OCI-LY1 (cell line): ENCODE data around the gene GNA14.
A peak's percentile ranks its signal among the peaks of the same experiment; 100 is the strongest.

Source experiments
- H2AFZ ChIP-seq: fragments of 200-600 bp; sonication (generic), shearing (Covaris generic); 2 replicates; pipeline ENCODE4 v1.6.0; 2014; ENCODE audit warnings: antibody characterized with exemption, mild to moderate bottlenecking, low read length
- H3F3A ChIP-seq: fragments of 200-600 bp; sonication (generic), shearing (Covaris generic); 2 replicates; pipeline ENCODE4 v1.6.0; 2014; ENCODE audit warnings: mild to moderate bottlenecking, antibody characterized with exemption, low read length, moderate library complexity; ENCODE audit not compliant: insufficient read depth
- H3K27ac ChIP-seq: fragments of 200-600 bp; sonication (generic); 2 replicates; pipeline ENCODE4 v1.5.1; 2014; ENCODE audit warnings: low read length, mixed run types, mild to moderate bottlenecking, low read depth; ENCODE audit not compliant: poor library complexity, severe bottlenecking
- H3K27me3 ChIP-seq: fragments of 200-600 bp; sonication (generic); 2 replicates; pipeline ENCODE4 v1.6.0; 2014; ENCODE audit warnings: antibody characterized with exemption, mild to moderate bottlenecking, low read length, moderate library complexity; ENCODE audit not compliant: insufficient read depth
- H3K36me3 ChIP-seq: fragments of 200-600 bp; sonication (generic); 2 replicates; pipeline ENCODE4 v1.6.1; 2014; ENCODE audit warnings: mild to moderate bottlenecking, antibody characterized with exemption, low read length, moderate library complexity, mixed read lengths; ENCODE audit not compliant: insufficient read depth
- H3K4me1 ChIP-seq: fragments of 200-600 bp; sonication (generic); 2 replicates; pipeline ENCODE4 v1.5.1; 2014; ENCODE audit warnings: mild to moderate bottlenecking, low read length, moderate library complexity; ENCODE audit not compliant: insufficient read depth, severe bottlenecking
- H3K4me2 ChIP-seq: fragments of 200-600 bp; sonication (generic), shearing (Covaris generic); 2 replicates; pipeline ENCODE4 v1.6.1; 2014; ENCODE audit warnings: low read length
- H3K4me3 ChIP-seq: fragments of 200-600 bp; sonication (generic); 2 replicates; pipeline ENCODE4 v1.5.1; 2014; ENCODE audit warnings: low read length, low read depth, mild to moderate bottlenecking, mixed read lengths; ENCODE audit not compliant: poor library complexity, severe bottlenecking
- H3K79me2 ChIP-seq: fragments of 200-600 bp; shearing (Covaris generic); 2 replicates; pipeline ENCODE4 v1.6.1; 2016; ENCODE audit warnings: mixed run types, low read length, mixed read lengths; ENCODE audit not compliant: insufficient read depth
- H3K9ac ChIP-seq: fragments of 200-600 bp; sonication (generic), shearing (Covaris generic); 2 replicates; pipeline ENCODE4 v1.6.1; 2014; ENCODE audit warnings: mild to moderate bottlenecking, low read length, mixed read lengths
- H3K9me2 ChIP-seq: fragments of 200-600 bp; sonication (generic), shearing (Covaris generic); 2 replicates; pipeline ENCODE4 v1.6.1; 2014; ENCODE audit warnings: low read depth, mild to moderate bottlenecking, low read length, mixed read lengths
- H3K9me3 ChIP-seq: fragments of 200-600 bp; shearing (Covaris generic); 2 replicates; pipeline ENCODE4 v1.6.1; 2014; ENCODE audit warnings: low read length, mixed read lengths
- H4K20me1 ChIP-seq: fragments of 200-600 bp; sonication (generic), shearing (Covaris generic); 2 replicates; pipeline ENCODE4 v1.6.0; 2016; ENCODE audit warnings: mild to moderate bottlenecking, low read length; ENCODE audit not compliant: insufficient read depth
- EZH2 ChIP-seq: fragments of 200-600 bp; sonication (generic), shearing (Covaris generic); IDR thresholded peaks from 2 replicates; pipeline ENCODE4 v1.8.0; 2017; ENCODE audit warnings: borderline replicate concordance, mixed run types, mild to moderate bottlenecking, antibody characterized with exemption, low read length, moderate library complexity, mixed read lengths
- TF ChIP-seq, protein P1 (sequence below): fragments of 200-600 bp; sonication (generic), shearing (Covaris generic); IDR thresholded peaks from 2 replicates; pipeline ENCODE4 v1.5.1; 2017; ENCODE audit warnings: mild to moderate bottlenecking, antibody characterized with exemption, low read length, moderate library complexity, mixed read lengths

Gene GNA14

DNA sequence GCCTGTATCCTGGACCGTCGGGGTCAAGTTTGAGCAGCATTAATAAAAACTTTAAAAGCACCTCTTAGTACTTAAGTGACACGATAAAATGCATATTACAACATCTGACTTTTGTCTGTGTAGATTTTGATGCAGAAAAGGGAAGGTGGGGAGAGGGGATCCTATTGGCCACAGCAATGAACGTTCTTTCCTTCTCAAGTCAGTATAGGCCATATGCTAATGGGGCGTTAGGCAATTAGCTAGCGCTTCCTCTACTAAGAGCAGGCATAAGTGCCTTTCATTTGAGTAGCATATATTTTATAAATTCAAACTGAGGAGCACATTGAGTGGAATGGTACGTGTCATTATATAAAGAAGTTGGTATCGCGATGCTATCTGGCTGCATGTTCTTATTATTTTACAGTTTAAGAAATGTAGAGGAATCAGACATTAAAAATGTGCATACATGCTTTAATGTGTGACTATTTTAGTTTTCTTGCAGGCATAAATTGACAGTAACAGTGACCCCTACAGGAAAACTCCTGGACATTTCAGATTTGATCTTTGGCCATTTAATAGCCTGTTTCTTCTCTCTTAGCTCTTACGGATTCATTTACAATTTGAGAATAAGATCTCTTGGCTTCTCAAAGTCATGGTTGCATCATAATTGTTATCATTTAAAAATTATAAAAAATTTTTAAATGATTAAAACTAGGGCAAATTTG is 1.1 kb upstream of the GNA14 start:
- H3K9me2 ChIP-seq: no peaks in the 10 kb centered on the region
- H3F3A ChIP-seq: no peaks in the 10 kb centered on the region
- H3K36me3 ChIP-seq: no peaks in the 10 kb centered on the region
- H3K79me2 ChIP-seq: no peaks in the 10 kb centered on the region
- H2AFZ ChIP-seq: no peak overlapping the region
- TF ChIP-seq, protein P1, sequence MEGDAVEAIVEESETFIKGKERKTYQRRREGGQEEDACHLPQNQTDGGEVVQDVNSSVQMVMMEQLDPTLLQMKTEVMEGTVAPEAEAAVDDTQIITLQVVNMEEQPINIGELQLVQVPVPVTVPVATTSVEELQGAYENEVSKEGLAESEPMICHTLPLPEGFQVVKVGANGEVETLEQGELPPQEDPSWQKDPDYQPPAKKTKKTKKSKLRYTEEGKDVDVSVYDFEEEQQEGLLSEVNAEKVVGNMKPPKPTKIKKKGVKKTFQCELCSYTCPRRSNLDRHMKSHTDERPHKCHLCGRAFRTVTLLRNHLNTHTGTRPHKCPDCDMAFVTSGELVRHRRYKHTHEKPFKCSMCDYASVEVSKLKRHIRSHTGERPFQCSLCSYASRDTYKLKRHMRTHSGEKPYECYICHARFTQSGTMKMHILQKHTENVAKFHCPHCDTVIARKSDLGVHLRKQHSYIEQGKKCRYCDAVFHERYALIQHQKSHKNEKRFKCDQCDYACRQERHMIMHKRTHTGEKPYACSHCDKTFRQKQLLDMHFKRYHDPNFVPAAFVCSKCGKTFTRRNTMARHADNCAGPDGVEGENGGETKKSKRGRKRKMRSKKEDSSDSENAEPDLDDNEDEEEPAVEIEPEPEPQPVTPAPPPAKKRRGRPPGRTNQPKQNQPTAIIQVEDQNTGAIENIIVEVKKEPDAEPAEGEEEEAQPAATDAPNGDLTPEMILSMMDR: peak; percentile 17; the same call in 1 of the 2 replicates
- TF ChIP-seq EZH2: no peak
- H3K4me3 ChIP-seq: no peak overlapping the region
- no peak overlapping the region for H3K27ac ChIP-seq
- no peaks in the 10 kb centered on the region for H4K20me1 ChIP-seq
- H3K9ac ChIP-seq: no peak overlapping the region
- H3K9me3 ChIP-seq: no peaks in the 10 kb centered on the region
- no peaks in the 10 kb centered on the region for H3K27me3 ChIP-seq
- H3K4me2 ChIP-seq: no peak overlapping the region
- no peaks in the 10 kb centered on the region for H3K4me1 ChIP-seq

DNA sequence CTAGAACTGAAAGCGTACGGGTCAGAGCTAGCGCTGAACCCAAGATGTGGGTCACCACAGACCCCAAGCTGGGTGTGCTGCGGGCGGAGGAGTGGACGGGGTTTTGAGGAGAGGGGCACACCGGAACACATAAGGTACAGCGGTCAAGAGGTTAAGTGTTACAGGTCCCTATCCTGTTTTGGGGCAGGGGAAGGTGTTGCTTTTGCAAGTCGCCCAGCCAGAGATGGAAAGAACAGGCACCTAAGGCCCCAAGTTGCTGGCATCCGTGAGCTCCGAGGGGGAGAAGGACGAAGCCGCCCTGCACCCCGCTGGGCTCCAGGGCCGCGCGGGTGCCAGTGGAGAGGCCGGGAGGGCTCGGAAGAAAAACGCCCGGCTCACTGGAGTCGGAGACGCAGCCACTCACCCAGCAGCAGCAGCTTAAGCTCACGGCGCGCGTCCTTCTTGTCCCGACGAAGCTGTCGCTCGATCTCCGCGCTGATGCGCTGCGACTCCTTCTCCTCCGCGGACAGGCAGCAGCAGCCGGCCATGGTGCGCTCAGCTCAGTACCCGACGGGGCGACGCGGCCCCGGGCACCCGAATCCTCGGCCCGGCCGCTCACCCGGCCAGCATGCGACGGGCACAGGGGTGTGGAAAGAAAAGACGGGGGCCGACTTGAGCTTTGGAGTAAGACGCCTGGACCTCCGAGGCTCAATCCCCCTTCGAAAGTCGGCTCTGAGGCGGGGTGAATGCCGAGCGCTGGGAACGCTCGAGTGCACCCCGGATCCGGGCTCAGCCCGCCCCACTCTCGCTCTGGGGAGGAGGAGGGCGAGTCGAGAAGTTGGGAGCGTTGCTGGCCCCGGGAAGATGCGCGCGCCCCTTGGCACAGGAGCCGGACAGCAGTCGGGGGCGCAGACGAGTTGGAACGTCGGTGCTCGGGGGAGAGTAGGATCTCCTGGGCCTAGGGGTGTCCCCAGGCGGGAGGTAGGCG is 572 bp downstream of the GNA14 start:
- Histone ChIP-seq H3K4me1 (no peaks in the 10 kb centered on the region), H2AFZ (no peak overlapping the region), H3K9me2 (no peaks in the 10 kb centered on the region), H3K27ac (no peak overlapping the region), H3K4me3 (no peak overlapping the region), H3K9ac (no peak overlapping the region), H4K20me1 (no peaks in the 10 kb centered on the region), H3K79me2 (no peaks in the 10 kb centered on the region), H3K4me2 (no peak overlapping the region), H3K27me3 (no peaks in the 10 kb centered on the region), H3K36me3 (no peaks in the 10 kb centered on the region), H3F3A (no peaks in the 10 kb centered on the region), H3K9me3 (no peaks in the 10 kb centered on the region)
- TF ChIP-seq EZH2: no peak
- TF ChIP-seq, protein P1: no peak

DNA sequence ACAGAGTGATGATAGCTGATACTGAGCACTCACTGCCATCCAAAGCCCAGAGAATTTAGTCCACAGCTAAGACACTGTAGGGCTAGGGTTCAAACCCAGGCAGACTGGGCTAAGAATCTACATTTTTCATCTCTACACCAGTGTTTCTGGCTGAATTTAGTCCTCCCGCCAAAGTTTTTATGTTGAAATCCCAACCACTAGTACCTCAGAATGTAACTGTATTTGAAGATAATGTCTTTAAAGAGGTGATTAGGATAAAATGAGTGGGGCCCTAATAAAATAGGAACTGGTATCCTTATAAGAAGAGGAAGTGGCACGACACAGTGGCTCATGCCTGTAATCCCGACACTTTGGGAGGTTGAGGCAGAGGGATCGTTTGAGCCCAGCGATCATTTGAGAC is 4.3 kb downstream of the GNA14 start:
- no peak for TF ChIP-seq EZH2
- TF ChIP-seq, protein P1: no peak
- Histone ChIP-seq H3K27ac (no peak overlapping the region), H3K9me2 (no peaks in the 10 kb centered on the region), H3K4me1 (no peaks in the 10 kb centered on the region), H4K20me1 (no peaks in the 10 kb centered on the region), H3K9ac (no peak overlapping the region), H3K9me3 (no peaks in the 10 kb centered on the region), H3K79me2 (no peaks in the 10 kb centered on the region), H3K36me3 (no peaks in the 10 kb centered on the region), H3K27me3 (no peaks in the 10 kb centered on the region; the same call in 1 of the 2 replicates), H3K4me3 (no peak overlapping the region), H3F3A (no peaks in the 10 kb centered on the region), H3K4me2 (no peak overlapping the region), H2AFZ (no peak overlapping the region)
